Endothelial cell of umbilical vein (primary cell): ENCODE results near the gene NCR2. TPM values are rescaled to one million over a fixed set of nuclear protein-coding genes. Genes with fewer than 3 reads are reported as not detected.

Source experiments
- BruUV-seq: library from RNA; stranded (reverse); fragments of 400-500 nt; replicated peaks from 2 replicates; lab custom pipeline; 2021; lab: Mats Ljungman, UMichigan
- CTCF ChIA-PET: fragments of 300-600, 350-600 bp; sonication (Branson Sonifier 250); formaldehyde crosslinking; loops from one replicate; lab custom pipeline; 2021; ENCODE audit warnings: antibody characterized with exemption, inconsistent platforms; lab: Charles Lee
- POLR2A ChIA-PET: fragments of 300-600, 350-600 bp; sonication (Branson Sonifier 250); formaldehyde crosslinking; loops from one replicate; lab custom pipeline; 2021; ENCODE audit warnings: antibody characterized with exemption, inconsistent platforms; lab: Charles Lee
- DNase-seq: peaks from one replicate; pipeline ENCODE4 v3.0.0-alpha.2; 2011; ENCODE audit warnings: low read depth, low spot score
- FAIRE-seq: peaks from 2 replicates; lab custom pipeline; 2011; peaks lifted over from hg19 to GRCh38; lab: Jason Lieb, UNC
- H2AFZ ChIP-seq: 2 replicates; pipeline ENCODE4 v1.6.0; 2012; ENCODE audit warnings: low read depth, low read length, control low read depth, inconsistent platforms
- H3K27ac ChIP-seq: 2 replicates; pipeline ENCODE4 v1.5.1; 2011; ENCODE audit warnings: low read depth, mild to moderate bottlenecking, control low read depth, low read length, moderate library complexity; ENCODE audit not compliant: insufficient read depth
- H3K27me3 ChIP-seq, 2 experiments: 2 replicates each; pipeline versions ENCODE4 v1.6.0 to v1.6.1; 2011; ENCODE audit warnings: low read length in 2 of 2, mixed read lengths in 1 of 2; ENCODE audit not compliant: control insufficient read depth in 2 of 2, insufficient read depth in 2 of 2
- H3K36me3 ChIP-seq, 2 experiments: 2 replicates in 1 of 2; 3 replicates in 1 of 2; pipeline ENCODE4 v1.5.1; 2011; ENCODE audit warnings: low read length in 2 of 2, mild to moderate bottlenecking in 1 of 2, moderate library complexity in 1 of 2; ENCODE audit not compliant: control insufficient read depth in 2 of 2, insufficient read depth in 2 of 2; ENCODE audit errors: extremely low read depth in 1 of 2
- H3K4me1 ChIP-seq: 3 replicates; pipeline ENCODE4 v1.5.1; 2011; ENCODE audit warnings: mild to moderate bottlenecking, low read length; ENCODE audit not compliant: control insufficient read depth, insufficient read depth; ENCODE audit errors: extremely low read depth
- H3K4me2 ChIP-seq: 2 replicates; pipeline ENCODE4 v1.6.1; 2011; ENCODE audit warnings: low read length, control low read depth, mixed read lengths; ENCODE audit not compliant: insufficient read depth
- H3K4me3 ChIP-seq, 3 experiments: fragments of 200-600 bp in 1 of 3; sonication (generic), shearing (Covaris generic) in 1 of 3; replicated peaks in 1 of 3; 2 replicates each; pipeline ENCODE4 v1.5.1; 2011 to 2016; ENCODE audit warnings: control low read depth in 3 of 3, low read length in 3 of 3, mild to moderate bottlenecking in 2 of 3, inconsistent platforms in 1 of 3, low read depth in 1 of 3, moderate library complexity in 1 of 3; ENCODE audit not compliant: insufficient read depth in 1 of 3
- H3K79me2 ChIP-seq: 2 replicates; pipeline ENCODE4 v1.6.0; 2012; ENCODE audit warnings: low read length, inconsistent platforms; ENCODE audit not compliant: control insufficient read depth, insufficient read depth
- H3K9ac ChIP-seq: replicated peaks from 2 replicates; pipeline ENCODE3; 2011; ENCODE audit warnings: low read length, control low read depth; ENCODE audit not compliant: insufficient read depth; ENCODE audit errors: extremely low read depth
- H3K9me1 ChIP-seq: replicated peaks from 3 replicates; pipeline ENCODE4 v1.6.0; 2011; ENCODE audit warnings: mild to moderate bottlenecking, low read length; ENCODE audit not compliant: control insufficient read depth, insufficient read depth; ENCODE audit errors: extremely low read depth
- H3K9me3 ChIP-seq: replicated peaks from 2 replicates; pipeline ENCODE4 v1.5.1; 2012; ENCODE audit warnings: low read length, inconsistent platforms; ENCODE audit not compliant: control insufficient read depth, insufficient read depth
- H4K20me1 ChIP-seq: replicated peaks from 2 replicates; pipeline ENCODE3; 2011; ENCODE audit warnings: mild to moderate bottlenecking, low read length; ENCODE audit not compliant: control insufficient read depth, insufficient read depth; ENCODE audit errors: extremely low read depth
- CTCF ChIP-seq, 2 donors: IDR thresholded peaks; 1 replicate in 1 of 2; 2 replicates in 1 of 2; pipeline ENCODE4 v1.5.1; 2011; ENCODE audit warnings: low read length in 2 of 2, mild to moderate bottlenecking in 2 of 2, moderate library complexity in 2 of 2, control low read depth in 1 of 2, inconsistent platforms in 1 of 2, low read depth in 1 of 2; ENCODE audit not compliant: insufficient read depth in 1 of 2; ENCODE audit errors: extremely low read depth in 1 of 2
- EZH2 ChIP-seq: IDR thresholded peaks from 2 replicates; pipeline ENCODE4 v1.6.1; 2012; ENCODE audit warnings: borderline replicate concordance, low read depth, mild to moderate bottlenecking, moderate library complexity, low read length, inconsistent platforms; ENCODE audit not compliant: severe bottlenecking
- FOS ChIP-seq: IDR thresholded peaks from 2 replicates; pipeline ENCODE4 v1.6.1; 2011; ENCODE audit warnings: mild to moderate bottlenecking, low read length, moderate library complexity, borderline replicate concordance; ENCODE audit not compliant: insufficient read depth
- GATA2 ChIP-seq: IDR thresholded peaks from 2 replicates; pipeline ENCODE4 v1.7.0; 2011; ENCODE audit warnings: low read depth, mild to moderate bottlenecking, moderate library complexity, mixed read lengths, low read length; ENCODE audit not compliant: insufficient read length, insufficient read depth
- JUN ChIP-seq: IDR thresholded peaks from 2 replicates; pipeline ENCODE4 v1.6.1; 2011; ENCODE audit warnings: borderline replicate concordance, low read depth; ENCODE audit not compliant: insufficient read length, insufficient read depth
- MAX ChIP-seq: IDR thresholded peaks from 2 replicates; pipeline ENCODE4 v1.6.1; 2011; ENCODE audit not compliant: insufficient read depth, insufficient read length
- MYC ChIP-seq: IDR thresholded peaks from one replicate; pipeline ENCODE4 v1.6.1; 2011; ENCODE audit warnings: mild to moderate bottlenecking, low read depth, low read length
- POLR2A ChIP-seq: IDR thresholded peaks from 2 replicates; pipeline ENCODE4 v1.6.1; 2012; ENCODE audit warnings: low read depth, mild to moderate bottlenecking, control low read depth, low read length
- POLR2AphosphoS5 ChIP-seq: IDR thresholded peaks from 2 replicates; pipeline ENCODE4 v1.6.1; 2012; ENCODE audit warnings: low read depth, mild to moderate bottlenecking, control low read depth, low read length, moderate library complexity; ENCODE audit not compliant: insufficient read depth
- dilution Hi-C: fragments of 300-500 bp; cut with MboI; formaldehyde crosslinking; loops from one replicate; pipeline ENCODE4 v1.15.0; 2019; ENCODE audit warnings: low sequenced_read_pairs; ENCODE audit not compliant: extremely low pct_ligation_motif_present
- intact Hi-C: fragments of 100-400 bp; cut with micrococcal nuclease; formaldehyde crosslinking; loops from one replicate; pipeline ENCODE4 v1.10.0; 2022
- polyA plus RNA-seq, 4 experiments: library from polyadenylated mRNA; depleted of rRNA in 3 of 4; stranded (reverse) in 3 of 4; unstranded in 1 of 4; fragments of >200 nt; gene quantifications; 2 replicates each; pipeline versions ENCODE4 v1.2.1 to v1.2.3, GENCODE V29; 2011 to 2012; ENCODE audit warnings: missing spikeins in 1 of 4
- total RNA-seq: library from RNA; stranded (reverse); gene quantifications from 2 replicates; pipeline ENCODE4 v1.2.3, GENCODE V29; 2021

NCR2 gene
- total and polyA plus RNA-seq, 2 donors (not counting 3 experiments of a cell fraction or from before 2014, with no cell fraction given) = not detected

GRCh38 chr6:41331401-41332150 lies 3.8 kb upstream of the NCR2 start:
- TF ChIP-seq FOS (no peak), POLR2A (no peak)
- FAIRE-seq = no peak
- dilution Hi-C loops = no loop called here

GRCh38 chr6:41332241-41332640 lies 3.2 kb upstream of the NCR2 start:
- Histone ChIP-seq H3K79me2 (no peaks in the 10 kb centered on the region), H3K27me3 (peaks cover 5 to 14% of the 10 kb centered on the region in 2 experiments), H3K4me3 (no peak overlapping the region), H3K4me1 (no peaks in the 10 kb centered on the region), H3K9ac (no peak overlapping the region), H2AFZ (no peak overlapping the region), H3K9me1 (no peaks in the 10 kb centered on the region), H3K36me3 (no peaks in the 10 kb centered on the region), H4K20me1 (no peaks in the 10 kb centered on the region), H3K4me2 (no peak overlapping the region), H3K27ac (no peak overlapping the region), H3K9me3 (no peaks in the 10 kb centered on the region)
- DNase-seq = no peak
- intact Hi-C loops (no loop called here), dilution Hi-C loops (no loop called here)
- no TSS peak for BruUV-seq
- CTCF ChIA-PET = interaction anchor here (3.1 kb wide), 1 partner anchor 25 kb away, joined by 22 read pairs; no protein-coding TSS in a partner anchor
- POLR2A ChIA-PET = no interaction called here
- TF ChIP-seq FOS (no peak), POLR2A (no peak), MAX (no peak), GATA2 (no peak), MYC (no peak), POLR2AphosphoS5 (no peak), JUN (no peak), EZH2 (no peak), CTCF (IDR thresholded peaks at IDR 0.05; ENCODE audit: extremely low read depth in 1 of 2, insufficient read depth in 1 of 2, low read depth in 1 of 2, low read length in 2 of 2) (no peak)
- no peak for FAIRE-seq

More at GRCh38 chr6:41331401-41332150, 3.8 kb upstream of the NCR2 start:
- ChIA-PET POLR2A (no interaction called here), CTCF (no interaction called here)
- H3K27me3 ChIP-seq = peaks cover 11 to 20% of the 10 kb centered on the region in 2 experiments
- no peak for DNase-seq
- no peaks in the 10 kb centered on the region for H3K36me3 ChIP-seq
- H3K4me3 ChIP-seq = no peak overlapping the region
- no peak overlapping the region for H3K27ac ChIP-seq
- H3K9me1 ChIP-seq = no peaks in the 10 kb centered on the region
- H3K4me2 ChIP-seq = no peak overlapping the region
- intact Hi-C loops = no loop called here
- H3K9ac ChIP-seq = no peak overlapping the region
- H3K4me1 ChIP-seq = no peaks in the 10 kb centered on the region
- H3K9me3 ChIP-seq = no peaks in the 10 kb centered on the region
- BruUV-seq = no TSS peak
- H4K20me1 ChIP-seq = no peaks in the 10 kb centered on the region
- H2AFZ ChIP-seq = no peak overlapping the region
- H3K79me2 ChIP-seq = no peaks in the 10 kb centered on the region
